Measurements from ENCODE around the gene MTX1.
"Not testable (repeated sequence)": the region's sequence is repeated elsewhere in the genome, so short reads cannot be mapped to it uniquely, and the experiment has no call there.

MTX1 gene

GRCh38 chr1:155207806-155208540 lies 522 bp upstream of the MTX1 start, which contains the start of gene THBS3:
Gene THBS3, minus strand, starts transcription at chr1:155207897. Its CDS starts 21 bp downstream, at chr1:155207876.
- DNase-seq (ENCODE audit: low spot score), result peak; percentile 38

- peak; percentile 1 for DNase-seq (ENCODE audit: low spot score)
Observed at GRCh38 chr1:155209312-155209721, 822 bp downstream of the MTX1 start.

- DNase-seq (ENCODE audit: low spot score), result no peak
Observed at GRCh38 chr1:155210314-155211104, 2.0 kb downstream of the MTX1 start.

GRCh38 chr1:155211381-155212050 lies 3.0 kb downstream of the MTX1 start:
- not testable (repeated sequence) for DNase-seq (ENCODE audit: low spot score)

- not testable (repeated sequence) for DNase-seq (ENCODE audit: low spot score)
Observed at GRCh38 chr1:155212051-155212440, 3.6 kb downstream of the MTX1 start.

- DNase-seq (ENCODE audit: low spot score), result not testable (repeated sequence)
Observed at GRCh38 chr1:155214702-155215101, 6.2 kb downstream of the MTX1 start.

- peak; percentile 37 for DNase-seq (ENCODE audit: low spot score)
Observed at GRCh38 chr1:155218854-155219591, 10.5 kb downstream of the MTX1 start.

GRCh38 chr1:155219592-155220031 lies 11.1 kb downstream of the MTX1 start:
- peak; percentile 6 for DNase-seq (ENCODE audit: low spot score)

- DNase-seq (ENCODE audit: low spot score), result not testable (repeated sequence)
Observed at GRCh38 chr1:155220211-155220965, 11.9 kb downstream of the MTX1 start.

GRCh38 chr1:155223047-155223446 lies 14.6 kb downstream of the MTX1 start:
- DNase-seq (ENCODE audit: low spot score), result no peak

- DNase-seq (ENCODE audit: low spot score), result not testable (repeated sequence)
Observed at GRCh38 chr1:155225404-155225759, 16.9 kb downstream of the MTX1 start.

GRCh38 chr1:155226188-155226909 lies 17.9 kb downstream of the MTX1 start:
- peak; percentile 36 for DNase-seq (ENCODE audit: low spot score)

GRCh38 chr1:155226910-155227260 lies 18.4 kb downstream of the MTX1 start:
- peak; percentile 56 for DNase-seq (ENCODE audit: low spot score)

- peak; percentile 98 for DNase-seq (ENCODE audit: low spot score)
Observed at GRCh38 chr1:155227261-155228095, 19.0 kb downstream of the MTX1 start.

GRCh38 chr1:155228096-155228427 lies 19.6 kb downstream of the MTX1 start:
- DNase-seq (ENCODE audit: low spot score), result no peak

- not testable (repeated sequence) for DNase-seq (ENCODE audit: low spot score)
Observed at GRCh38 chr1:155231302-155231701, 22.8 kb downstream of the MTX1 start.

GRCh38 chr1:155232001-155232978 lies 23.8 kb downstream of the MTX1 start:
- DNase-seq (ENCODE audit: low spot score), result not testable (repeated sequence)

GRCh38 chr1:155233502-155233901 lies 25.0 kb downstream of the MTX1 start:
- not testable (repeated sequence) for DNase-seq (ENCODE audit: low spot score)

Measured in AG08396 (cell line).